NCI-H1417 treated with DMSO at 0.1 percent for 48 hours (cell line): Measurements from ENCODE around the gene CAPN14.
A peak's percentile ranks its signal among the peaks of the same experiment; 100 is the strongest.

Experiments used
- DNase-seq: peaks from one replicate; lab custom pipeline; 2025; lab: John Stamatoyannopoulos, UW

CAPN14 gene, protein sequence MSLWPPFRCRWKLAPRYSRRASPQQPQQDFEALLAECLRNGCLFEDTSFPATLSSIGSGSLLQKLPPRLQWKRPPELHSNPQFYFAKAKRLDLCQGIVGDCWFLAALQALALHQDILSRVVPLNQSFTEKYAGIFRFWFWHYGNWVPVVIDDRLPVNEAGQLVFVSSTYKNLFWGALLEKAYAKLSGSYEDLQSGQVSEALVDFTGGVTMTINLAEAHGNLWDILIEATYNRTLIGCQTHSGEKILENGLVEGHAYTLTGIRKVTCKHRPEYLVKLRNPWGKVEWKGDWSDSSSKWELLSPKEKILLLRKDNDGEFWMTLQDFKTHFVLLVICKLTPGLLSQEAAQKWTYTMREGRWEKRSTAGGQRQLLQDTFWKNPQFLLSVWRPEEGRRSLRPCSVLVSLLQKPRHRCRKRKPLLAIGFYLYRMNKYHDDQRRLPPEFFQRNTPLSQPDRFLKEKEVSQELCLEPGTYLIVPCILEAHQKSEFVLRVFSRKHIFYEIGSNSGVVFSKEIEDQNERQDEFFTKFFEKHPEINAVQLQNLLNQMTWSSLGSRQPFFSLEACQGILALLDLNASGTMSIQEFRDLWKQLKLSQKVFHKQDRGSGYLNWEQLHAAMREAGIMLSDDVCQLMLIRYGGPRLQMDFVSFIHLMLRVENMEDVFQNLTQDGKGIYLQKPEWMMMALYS

DNA sequence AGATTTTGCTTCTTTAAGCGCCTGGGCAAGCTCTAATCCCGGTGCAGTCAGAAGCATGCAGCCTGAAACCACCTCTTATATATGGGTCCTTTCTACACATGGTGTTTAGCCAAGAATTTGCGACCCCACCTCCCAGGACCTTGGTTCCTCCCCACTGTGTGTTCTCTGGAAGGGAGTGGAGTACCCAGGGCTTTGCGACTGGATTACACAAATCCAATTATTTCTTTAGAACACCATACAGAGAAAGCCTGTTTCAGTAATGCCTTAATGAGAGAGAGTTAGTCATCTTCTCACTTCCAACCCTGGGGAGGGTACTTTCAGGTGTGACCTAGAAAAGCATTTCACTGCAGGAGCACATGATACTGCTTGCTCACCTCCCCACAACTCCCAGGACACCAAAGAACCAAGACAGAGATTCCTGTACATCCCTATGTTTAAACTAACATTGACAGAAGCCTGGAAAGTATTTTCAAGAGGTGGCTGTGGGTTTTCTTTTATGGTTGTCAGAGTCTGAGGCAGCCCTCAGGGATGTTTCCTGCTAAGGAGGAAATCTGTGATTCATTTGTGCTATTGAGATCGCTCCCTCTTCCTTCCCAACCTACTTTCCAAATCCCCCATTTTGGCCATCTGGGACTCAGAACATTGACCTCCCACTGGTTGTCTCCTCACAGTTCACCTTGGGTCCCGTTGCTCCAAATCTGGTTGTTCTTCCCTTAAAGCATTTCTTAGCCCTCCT is at the start of gene CAPN14:
Gene CAPN14, minus strand, starts transcription at position 51 of the 736 bp plus-strand sequence. CDS start 12,068 bp downstream, outside the sequence.
- no peak for DNase-seq

DNA sequence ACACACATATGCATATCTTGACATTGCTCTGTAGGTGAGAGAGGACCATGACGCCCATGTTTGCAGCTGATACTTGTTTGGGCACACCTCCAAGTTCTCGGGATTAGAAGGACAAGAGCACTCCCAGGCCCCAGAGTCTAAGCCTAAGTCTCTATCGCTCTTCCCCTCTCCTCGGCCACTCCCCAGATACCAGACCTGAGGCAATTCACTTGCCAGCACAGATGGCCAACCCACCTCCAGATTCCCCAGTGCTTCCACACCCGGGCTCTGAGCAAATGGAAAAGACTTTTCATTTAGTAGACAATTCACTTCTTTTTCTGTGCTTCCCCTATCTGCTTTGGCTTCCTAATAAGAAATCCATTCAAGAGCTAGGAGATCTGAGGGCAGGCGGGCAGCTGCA is 49.5 kb upstream of the CAPN14 start:
- no peak for DNase-seq

DNA sequence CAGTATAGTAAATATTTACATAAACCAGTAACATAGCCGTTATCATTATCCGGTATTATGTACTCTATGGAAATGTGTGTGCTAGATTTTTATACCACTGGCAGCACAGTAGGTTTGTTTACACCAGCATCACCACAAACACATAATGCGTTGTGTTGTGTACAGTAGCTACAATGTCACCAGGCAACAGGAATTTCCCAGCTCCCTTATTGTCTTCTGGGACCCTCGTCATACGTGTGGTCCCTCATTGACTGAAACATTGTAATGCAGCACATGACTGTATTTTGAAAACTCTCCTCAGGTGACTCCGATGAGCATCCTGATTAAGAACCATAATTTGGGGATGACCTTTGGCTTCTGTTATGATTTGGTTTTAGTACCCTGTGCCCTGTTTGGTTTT is 47.9 kb upstream of the CAPN14 start:
- DNase-seq, result no peak

DNA sequence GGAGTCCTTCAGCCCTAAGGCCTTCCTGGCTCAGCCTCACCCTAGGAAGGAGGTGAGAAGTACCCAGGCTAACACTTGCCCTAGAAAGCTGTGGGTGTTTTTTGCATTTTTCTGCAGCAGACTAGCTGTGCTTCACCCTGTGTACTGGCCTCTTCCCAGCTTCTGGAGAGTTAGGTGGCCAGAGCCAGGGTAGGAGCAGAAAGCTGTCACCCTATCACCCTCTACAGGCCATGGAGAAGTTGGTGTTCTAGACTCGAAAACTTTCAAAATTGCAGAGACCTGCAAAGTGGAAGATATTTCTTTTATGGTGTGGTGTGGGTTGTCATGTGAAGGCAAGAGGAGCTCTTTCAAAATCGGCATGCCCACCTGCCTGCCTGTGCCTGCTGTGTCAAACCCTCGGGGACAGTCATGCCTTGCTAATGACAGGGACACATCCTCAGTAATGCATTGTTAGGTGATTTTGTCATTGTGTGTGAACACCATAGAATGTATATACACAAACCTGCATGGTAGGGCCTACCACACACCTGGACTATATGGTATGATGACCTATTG is 46.4 kb upstream of the CAPN14 start:
- no peak for DNase-seq

DNA sequence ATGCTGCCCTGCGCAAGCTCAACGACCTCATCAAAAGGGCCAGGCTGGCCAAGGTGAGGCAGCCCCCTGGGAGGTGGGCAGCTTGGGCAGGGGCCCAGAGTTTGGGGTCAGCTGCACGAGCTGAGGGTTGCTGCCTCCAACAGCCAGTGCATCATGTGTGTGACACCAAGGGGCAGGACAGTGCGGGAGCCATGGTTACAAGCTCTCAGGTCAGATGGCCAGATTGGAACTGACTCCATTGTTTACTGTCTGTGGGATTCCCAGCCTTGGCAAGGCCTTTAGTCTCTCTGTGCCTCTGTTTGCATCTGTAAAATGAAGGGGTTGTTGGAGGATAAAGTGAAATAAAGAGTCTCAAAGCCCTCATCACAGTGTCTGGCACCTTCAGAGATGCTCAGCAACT is 43.6 kb upstream of the CAPN14 start:
- DNase-seq, result no peak

DNA sequence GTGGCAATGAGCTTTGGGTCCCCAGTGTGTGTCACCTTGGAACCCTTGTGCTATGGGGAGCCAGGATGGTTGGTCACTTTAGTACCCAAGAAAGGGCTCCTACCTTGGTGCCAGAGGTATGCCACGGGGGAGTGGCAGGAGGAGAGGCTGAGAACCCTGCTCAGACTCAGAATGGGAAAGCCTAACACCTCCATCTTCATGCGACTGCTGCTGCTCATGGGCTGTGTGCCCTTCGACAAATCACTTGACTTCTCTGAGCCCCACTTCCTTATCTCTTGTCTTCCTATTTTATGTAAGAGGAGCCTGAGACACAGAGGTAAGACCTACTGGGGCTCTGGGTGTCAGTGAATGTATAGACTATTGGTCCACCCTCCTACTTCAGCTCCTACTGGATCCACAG is 41.8 kb upstream of the CAPN14 start:
- DNase-seq, result no peak

DNA sequence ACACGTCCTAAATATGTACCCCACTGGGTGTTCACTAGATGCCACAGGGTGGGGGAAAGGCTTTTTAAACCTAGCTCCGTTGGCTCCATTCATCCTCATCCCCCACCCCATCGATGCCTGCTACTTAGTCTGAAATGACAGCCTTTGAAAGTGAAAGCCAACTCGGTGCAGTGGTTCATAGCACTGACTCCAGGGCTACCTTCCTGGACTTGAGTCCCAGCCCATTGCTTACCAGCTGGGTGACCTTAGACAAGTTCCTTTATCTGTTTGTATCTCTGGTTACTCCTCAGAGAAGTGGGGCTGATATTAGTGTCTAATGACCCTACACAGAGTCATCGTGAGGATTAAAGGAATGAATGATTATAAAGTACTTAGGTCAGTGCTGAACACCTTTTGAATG is 41.0 kb upstream of the CAPN14 start:
- DNase-seq, result no peak

DNA sequence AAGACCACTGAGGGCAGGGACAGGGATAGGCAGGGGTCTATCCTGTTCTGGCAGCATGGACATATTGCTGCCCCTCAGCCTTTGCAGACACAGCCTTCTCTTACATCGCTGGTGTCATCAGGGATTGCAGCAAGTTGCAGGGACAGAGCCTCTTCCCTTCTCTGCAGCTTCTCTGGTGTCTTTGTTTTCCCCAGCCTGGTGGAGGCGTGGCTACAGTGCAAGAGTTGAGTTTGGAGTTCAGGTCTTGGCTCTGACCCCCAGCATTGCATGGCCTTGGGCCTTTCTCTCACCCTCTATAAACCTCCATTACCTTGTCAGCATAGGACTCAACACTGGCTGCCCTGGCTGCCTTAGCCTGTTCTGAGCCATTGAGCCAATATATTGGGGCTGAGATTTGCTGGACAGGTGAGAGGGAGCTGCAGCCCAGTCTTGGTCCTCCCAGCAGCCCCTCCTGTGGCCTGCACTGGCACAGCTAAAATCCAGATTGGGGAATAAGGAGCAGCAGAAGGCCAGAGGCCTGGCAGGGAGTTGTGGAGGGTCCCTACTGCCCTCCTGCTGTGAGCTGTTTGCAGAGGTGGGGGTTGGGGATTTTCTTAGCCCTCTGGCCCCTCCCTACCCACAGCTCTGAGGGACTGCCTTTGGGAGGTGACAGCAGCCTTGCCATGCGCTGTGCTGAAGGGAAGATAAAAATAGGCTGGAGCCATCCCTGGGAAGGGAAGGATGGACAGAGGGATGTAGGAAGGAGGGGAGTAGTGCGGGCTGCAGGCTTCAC is 39.5 kb upstream of the CAPN14 start:
- DNase-seq, result no peak

DNA sequence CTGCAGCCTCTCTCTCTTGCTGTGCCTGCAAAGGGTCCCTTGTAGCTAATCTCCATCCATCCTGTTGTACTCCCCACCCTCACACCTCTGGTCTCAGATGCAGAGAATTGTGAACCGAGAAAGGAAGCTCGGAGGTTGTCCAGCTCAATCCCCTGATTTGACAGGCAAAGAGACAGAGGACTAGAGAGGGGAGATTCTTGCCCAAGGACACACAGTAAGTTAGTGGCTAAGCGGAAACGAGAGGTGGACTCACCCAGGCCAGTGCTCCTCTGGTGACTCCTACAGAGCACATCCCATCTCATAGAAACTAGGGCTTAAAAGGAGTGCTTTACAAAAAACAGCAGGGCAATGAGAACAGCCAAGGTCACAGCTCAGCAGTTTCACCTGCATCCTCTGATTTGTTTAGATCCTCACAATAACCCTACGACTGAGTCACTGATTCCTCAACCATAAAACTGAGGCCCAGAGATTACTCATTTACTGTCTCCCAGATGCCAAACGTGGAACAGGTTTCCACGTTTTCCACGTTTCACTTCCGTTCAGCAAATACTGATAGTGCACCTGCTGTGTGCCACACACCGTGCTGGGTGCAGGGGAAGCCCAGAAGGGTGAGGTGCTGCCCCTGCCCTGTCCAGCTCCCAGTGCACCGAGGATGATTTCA is 38.7 kb upstream of the CAPN14 start:
- DNase-seq, result no peak

DNA sequence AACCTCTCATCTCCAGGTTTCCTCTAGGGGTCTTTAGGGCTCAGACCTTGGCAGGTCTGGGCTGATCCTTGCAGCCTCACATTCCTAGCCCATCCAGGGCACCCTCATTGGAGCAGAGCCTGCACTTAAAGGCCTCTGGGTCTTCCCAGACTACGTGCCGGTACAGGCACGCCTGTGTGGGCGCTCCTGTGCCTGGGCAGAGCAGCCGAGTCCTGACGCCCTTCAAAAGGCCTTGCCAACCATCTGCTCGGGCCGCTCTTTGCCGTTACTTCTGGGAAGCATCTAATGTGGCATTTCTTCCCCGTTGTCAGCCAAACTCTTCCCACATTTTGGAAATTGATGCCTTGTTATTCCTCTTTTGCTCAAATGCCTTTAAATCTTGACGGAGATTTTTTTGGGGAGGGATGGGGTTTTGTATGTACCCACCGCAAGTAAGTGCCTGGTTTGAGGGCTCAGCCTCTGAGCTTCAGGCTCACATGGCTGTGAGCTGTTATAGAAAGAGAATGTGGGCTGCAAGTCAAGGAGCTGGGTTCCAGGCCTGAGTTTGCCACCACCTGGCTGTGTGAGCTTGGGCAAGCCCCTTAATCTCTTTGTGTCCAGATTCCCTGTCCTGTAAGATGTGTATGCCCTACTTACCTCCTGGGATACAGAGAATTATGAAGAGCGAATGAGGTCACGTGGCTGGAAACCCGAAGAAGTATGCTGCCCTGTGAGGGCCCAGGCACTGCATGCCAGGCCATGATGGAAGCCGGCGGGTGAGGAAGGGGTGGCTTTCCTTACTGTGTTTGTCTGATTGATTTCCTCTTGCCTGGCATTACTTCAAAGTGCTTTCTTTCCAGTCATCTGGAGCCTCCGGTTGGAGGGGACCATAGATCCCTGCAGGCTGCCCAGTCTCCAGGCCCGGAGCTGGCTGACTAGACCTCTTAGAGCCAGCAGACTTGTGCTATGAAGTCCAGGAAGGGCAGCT is 37.2 kb upstream of the CAPN14 start:
- DNase-seq, result no peak

DNA sequence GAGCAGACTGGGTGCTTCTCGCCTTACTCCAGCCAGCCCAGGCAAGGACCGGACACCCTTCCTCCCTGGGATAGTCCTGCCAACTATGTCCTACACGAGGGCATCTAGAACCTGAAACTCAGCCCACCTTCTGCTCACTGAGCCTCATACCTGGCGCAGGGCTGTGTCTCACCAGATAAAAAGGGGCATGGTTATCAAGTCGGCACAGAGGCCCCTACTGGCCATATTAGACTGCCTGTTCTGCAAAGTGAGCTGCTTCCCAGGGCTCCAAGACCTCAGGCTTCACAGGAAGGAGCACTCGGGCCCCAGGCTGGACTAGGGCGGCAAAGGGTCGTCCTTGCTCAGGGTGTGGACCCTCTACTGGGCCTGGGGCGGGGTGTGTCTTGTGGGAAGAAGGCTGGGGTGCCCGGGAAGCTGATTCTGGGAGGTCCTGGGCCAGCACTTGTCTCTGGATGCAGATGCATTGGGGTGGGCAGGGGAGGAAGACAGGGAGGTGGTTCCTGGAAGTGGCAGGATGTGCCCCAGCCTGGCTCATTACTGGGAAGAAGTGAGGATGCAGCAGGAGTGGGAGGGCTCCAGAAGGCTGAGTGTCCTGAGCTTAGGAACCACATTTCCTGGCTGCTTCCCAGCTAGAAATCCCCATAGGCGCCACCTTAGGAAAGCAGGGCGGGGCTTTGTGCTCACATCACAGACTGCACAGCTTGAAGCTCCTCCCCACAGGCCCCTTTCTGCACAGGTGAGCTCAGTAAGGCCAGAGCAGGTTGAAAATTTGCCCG is 36.2 kb upstream of the CAPN14 start:
- DNase-seq, result no peak

DNA sequence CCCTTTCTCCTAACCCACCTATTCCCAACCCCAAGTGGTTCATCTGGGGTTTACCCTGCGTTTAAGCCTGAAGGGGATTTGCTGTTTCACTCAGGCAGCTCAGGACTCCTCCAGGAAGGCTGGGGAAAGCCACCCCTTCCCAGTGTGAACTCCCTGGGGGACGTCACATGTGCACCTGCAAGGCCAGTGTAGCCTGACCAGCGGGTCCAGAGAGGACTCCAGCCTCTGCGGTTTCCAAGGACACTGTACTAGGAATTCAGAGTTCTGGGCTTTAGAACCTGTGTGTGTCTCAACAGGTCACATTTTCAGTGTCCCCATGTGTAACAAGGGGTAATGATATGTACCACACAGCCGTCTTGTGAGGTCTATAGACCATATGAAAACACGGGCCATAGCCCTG is 34.5 kb upstream of the CAPN14 start:
- DNase-seq, result no peak

DNA sequence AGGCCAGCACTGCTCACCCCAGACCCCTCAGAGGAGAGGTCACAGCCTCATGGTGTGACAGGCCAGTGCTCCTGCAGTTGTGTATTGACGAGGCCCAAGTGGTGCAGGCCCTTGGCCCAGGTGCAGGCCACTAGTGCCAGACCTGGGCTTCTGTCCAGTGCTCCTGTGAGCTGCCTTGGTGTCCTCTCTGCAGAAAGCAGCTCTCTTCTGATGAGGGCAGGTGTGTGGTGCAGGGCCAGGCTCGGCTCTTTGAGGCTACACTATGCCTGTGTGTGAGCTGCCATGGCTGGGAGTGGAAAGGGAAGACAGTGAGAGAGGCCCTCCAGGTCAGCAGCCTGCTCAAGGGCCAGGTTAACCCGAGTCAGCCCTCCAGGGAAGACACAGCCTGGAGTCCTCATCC is 33.7 kb upstream of the CAPN14 start:
- no peak for DNase-seq

DNA sequence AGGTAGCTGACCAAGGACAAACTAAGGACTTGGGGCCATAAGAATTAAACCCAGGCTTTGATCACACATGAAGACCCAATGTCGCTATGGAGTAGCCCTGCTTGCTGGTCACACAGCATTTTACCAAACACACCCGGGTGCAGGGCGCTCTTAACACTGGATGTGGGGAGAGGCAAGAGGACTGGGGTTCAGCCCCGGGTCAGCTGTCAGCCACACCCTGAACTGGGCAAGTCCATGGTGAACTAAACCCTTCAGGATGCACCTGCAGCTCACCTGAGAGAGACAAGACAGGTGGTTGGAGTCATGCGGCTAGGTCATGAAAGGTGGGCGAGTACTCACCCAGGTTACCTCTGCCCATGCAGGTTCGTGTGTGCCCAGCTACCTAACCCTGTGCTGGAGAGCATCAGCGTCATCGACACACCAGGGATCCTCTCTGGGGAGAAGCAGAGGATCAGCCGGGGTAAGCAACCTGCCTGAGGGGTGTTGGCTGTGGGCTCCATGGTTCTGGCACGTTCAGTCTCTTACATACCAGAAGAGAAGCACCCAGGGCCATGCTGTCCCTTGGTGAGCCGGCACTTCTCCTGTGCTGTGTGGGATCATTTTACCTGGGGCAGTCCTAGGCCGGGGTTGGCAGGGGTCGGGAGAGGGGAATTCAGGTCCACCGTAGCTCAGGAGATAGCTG is 31.8 kb upstream of the CAPN14 start:
- no peak for DNase-seq

DNA sequence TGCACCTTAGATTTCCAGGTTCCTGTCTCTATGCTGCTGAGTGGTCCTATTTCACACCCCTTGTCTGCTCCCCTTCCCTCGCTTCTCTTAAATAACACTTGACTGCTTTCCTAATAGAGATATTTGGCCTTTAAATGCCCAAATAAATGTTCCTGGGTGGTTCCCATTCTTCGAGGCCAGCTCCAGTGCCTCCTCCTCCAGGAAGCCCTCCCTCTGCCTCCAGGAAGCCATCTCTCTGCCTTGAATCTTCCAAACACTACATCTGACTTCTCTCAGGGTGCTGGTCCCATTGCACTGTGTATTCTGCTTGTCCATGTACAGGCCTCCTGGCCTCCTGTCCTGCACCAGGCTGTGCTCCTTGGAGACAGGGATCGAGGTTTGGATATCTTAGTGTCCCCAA is 30.8 kb upstream of the CAPN14 start:
- no peak for DNase-seq

DNA sequence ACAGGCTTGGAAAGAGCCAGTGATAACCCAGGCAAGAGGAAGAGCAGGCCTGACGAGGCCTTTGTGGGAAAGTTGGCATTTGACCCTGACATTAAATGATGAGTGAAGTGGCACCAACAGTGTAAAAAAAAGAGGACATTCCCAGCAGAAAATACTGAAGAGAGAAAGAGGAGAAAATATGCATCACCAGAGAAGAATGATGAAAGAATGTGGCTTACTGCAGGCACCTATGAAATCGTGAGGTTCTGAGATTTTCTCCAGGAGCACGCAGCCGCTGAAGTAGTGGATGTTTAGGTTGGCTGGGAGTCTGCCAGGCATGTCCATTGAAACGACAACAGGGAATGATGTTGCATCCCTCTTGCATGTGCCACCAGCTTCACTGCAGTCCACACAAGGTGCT is 30.4 kb upstream of the CAPN14 start:
- no peak for DNase-seq

DNA sequence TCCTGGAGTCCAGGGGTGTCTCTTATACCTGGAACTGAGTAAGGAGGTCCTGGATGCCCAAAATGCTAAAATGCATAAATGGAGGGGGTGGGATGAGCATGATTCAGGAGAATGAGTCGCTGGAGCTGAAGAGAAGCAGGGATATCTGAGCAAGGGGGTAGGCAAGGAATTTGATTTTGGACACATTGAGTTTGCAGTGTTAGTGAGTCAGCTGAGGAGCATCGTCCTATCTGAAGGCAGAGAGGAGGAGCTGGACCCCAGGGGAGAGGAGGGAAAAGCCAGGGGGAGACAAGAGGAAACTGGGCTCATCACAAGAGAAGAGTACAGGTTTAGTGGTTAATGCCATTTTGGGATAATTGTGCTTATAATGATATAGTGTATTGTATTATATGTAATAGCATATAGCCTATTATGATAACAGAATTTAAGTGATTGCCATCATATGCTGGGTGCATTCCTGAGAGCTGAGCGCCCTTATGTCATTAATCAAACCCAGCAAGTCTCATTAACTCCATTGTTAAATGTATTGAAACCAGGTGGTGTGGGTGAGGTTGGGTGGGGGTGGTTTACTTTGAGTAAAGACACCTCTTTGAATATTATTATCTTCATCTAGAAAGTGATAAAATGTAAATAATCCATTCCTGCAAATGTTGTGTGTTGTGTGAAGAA is 29.0 kb upstream of the CAPN14 start:
- peak; percentile 63 for DNase-seq

DNA sequence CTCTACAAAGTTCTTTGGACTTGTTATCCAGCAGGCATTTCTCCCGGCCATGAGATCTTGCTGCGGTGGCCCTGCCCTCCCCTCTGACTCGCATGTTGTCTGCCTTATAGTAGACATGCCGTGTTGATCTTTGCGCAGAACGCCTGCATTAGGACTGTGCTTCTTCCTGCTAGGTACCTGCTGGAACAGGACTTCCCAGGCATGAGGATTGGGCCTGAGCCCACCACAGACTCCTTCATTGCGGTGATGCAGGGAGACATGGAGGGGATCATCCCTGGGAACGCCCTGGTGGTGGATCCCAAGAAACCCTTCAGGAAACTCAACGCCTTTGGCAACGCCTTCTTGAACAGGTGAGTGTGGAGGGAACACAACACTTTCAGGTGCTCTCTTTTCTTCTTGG is 26.8 kb upstream of the CAPN14 start:
- DNase-seq, result no peak
